Fibroblast of lung (primary cell): ENCODE results near the gene XPR1.

Source experiments
- EZH2 ChIP-seq: IDR thresholded peaks from 2 replicates; pipeline ENCODE4 v1.5.1; 2012; ENCODE audit warnings: low read length, control low read depth, mild to moderate bottlenecking; ENCODE audit errors: missing control alignments
- TF ChIP-seq, protein P1 (sequence below), 2 donors: IDR thresholded peaks in 1 of 2; conservative IDR thresholded peaks in 1 of 2; 1 replicate in 1 of 2; 2 replicates in 1 of 2; pipeline ENCODE4 v1.5.1; 2011 to 2012; ENCODE audit warnings: low read length in 2 of 2, control low read depth in 1 of 2, inconsistent platforms in 1 of 2, low read depth in 1 of 2, mild to moderate bottlenecking in 1 of 2

- TF ChIP-seq, protein P1, sequence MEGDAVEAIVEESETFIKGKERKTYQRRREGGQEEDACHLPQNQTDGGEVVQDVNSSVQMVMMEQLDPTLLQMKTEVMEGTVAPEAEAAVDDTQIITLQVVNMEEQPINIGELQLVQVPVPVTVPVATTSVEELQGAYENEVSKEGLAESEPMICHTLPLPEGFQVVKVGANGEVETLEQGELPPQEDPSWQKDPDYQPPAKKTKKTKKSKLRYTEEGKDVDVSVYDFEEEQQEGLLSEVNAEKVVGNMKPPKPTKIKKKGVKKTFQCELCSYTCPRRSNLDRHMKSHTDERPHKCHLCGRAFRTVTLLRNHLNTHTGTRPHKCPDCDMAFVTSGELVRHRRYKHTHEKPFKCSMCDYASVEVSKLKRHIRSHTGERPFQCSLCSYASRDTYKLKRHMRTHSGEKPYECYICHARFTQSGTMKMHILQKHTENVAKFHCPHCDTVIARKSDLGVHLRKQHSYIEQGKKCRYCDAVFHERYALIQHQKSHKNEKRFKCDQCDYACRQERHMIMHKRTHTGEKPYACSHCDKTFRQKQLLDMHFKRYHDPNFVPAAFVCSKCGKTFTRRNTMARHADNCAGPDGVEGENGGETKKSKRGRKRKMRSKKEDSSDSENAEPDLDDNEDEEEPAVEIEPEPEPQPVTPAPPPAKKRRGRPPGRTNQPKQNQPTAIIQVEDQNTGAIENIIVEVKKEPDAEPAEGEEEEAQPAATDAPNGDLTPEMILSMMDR (conservative IDR thresholded peaks at IDR 0.05 in 1 of 2, IDR thresholded peaks at IDR 0.05 in 1 of 2; ENCODE audit: low read depth in 1 of 2, low read length in 2 of 2): peak; percentile 39 to 46
- TF ChIP-seq EZH2: no peak
Measured at GRCh38 chr1:180881806-180882509, 250.1 kb downstream of the XPR1 start.
